Epidermal melanocyte (primary cell): ENCODE results near the gene TACC2.
"Not testable (repeated sequence)": the region's sequence is repeated elsewhere in the genome, so short reads cannot be mapped to it uniquely, and the experiment has no call there.

Experiments used
- DNase-seq: peaks from one replicate; pipeline ENCODE4 v3.0.0; 2011; ENCODE audit warnings: low spot score; ENCODE audit not compliant: insufficient read length

The TACC2 gene

DNA sequence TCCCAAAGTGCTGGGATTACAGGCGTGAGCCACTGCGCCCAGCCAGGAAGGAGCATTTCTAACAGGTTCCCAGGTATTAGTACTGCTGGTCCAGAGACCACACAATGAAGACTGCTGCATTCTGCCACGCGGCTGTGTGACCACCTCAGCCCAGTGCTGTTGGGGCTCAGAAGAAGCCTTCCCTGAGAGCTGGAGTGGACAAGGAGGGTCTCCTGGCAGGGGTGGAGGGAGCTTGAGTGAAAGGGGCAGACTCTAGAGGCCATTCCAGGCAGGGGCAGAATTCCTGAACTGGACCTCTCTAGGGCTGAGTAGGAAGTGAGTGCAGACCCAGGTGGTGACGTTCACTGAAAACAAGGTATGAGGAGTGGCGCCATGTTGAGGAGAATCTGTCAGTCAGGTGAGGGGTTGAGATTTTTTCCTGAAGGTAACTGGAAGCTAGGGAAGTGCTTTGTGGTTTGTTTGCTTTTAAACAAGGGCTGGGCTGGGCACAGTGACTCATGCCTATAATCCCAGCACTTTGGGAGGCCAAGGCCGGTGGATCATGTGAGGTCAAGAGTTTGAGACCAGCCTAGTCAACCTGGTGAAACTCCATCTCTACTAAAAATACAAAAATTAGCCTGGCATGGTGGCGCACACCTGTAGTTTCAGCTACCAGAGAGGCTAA, 67.6 kb downstream of the TACC2 start:
- no peak for DNase-seq

DNA sequence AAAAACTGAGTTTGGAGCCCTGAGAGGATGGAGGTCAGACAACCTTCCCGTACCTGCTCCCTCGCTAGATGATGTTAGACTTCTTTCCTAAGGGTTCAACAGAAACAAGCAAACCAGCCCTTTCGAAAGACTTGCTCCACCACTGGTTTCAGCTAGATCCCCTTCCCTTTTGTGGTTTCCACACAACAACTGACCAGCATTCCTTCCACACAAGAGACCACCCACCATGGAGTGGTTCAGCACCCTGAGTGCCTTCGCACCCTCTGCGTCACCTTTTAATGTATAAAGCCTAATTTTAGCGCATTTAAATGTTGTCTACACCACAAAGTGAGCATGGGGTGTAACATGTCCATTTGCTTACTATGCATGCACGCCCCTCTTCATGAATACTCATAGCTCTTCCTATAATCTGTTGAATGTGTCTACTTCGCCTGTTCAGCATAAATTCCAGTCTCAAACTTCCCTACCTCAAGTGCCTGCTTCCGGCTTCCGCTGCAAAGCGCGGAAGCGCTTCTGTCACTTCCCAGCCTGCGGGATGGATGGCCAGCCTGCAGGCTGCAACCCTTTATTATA, 69.0 kb downstream of the TACC2 start:
- DNase-seq: no peak

DNA sequence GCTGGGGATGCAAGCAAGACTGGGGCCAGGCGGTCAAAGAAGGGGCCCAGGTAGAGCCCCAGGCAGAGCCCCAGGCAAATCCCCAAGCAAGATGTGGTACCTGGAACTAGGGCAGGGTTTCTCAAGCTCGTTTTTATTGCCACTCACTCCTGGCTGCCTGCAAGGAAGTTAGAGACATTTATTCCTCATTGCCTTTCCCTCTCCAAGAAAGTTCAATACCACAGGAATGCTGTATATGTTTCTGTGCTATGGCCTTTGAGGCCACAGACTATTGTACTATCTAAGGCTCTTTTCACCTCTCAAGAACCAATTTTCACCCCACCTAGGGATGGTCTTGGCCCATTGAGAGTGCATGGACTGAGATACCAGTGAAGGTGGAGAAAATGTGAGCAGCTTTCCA, 71.3 kb downstream of the TACC2 start:
- no peak for DNase-seq

DNA sequence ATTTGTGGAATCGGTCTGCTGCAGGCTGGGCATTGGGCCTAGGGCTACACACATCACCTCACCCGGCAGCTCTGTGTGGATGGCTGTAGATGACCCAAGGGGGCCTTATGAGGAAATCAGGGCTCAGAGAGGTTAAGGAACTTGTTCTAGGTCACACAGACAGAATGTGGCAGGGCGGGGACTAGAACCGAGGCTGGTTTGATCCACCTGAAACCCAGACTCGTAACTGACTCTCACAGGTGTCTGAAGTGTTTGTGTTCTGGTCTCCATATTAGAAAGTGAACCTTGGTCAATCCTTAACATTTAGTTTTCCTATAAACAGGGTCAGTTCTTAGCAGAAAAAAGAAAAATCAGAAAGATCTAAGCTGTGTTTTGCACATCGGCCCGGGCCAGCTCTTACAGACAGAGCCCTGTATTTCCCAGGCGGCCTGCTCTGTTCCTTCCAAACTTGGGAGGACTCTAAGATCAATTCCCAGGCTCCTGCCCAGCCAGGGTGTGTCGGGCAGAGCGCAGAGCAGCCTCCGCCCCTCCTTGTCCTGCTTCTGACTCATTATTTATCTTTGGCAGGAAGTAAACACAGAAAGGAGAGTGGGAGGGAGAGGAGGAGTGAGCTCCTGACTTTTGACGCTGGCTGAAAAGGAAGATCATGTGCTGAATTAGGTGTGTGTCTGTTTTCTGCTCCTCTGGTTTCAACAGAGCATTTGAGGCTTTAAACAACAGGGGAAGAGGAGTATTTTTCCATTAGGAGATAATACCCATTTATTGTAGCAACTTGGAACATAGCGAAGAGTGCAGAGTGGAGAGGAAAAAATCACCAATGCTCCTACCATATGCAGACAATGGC, 74.1 kb downstream of the TACC2 start:
- peak; percentile 38 for DNase-seq

DNA sequence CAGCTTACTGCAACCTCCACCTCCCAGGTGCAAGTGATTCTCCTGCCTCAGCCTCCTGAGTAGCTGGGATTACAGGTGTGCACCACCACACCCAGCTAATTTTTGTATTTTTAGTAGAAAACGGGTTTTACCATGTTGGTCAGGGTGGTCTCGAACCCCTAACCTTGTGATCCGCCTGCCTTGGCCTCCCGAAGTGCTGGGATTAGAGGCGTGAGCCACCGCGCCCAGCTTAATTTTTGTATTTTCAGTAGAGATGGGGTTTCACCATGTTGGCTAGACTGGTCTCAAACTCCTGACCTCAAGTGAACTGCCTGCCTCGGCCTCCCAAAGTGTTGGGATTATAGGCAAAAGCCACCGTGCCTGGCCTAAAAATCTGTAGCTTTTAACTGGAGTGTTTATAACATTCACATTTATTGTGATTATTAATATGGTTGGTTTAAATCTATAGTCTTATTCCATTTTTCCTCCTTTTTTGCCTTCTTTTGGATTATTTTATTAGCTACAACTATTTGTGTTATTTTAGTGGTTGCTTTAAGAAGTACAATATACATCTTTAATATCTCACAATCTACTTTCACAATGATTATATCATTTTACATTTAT, 77.5 kb downstream of the TACC2 start:
- not testable (repeated sequence) for DNase-seq

DNA sequence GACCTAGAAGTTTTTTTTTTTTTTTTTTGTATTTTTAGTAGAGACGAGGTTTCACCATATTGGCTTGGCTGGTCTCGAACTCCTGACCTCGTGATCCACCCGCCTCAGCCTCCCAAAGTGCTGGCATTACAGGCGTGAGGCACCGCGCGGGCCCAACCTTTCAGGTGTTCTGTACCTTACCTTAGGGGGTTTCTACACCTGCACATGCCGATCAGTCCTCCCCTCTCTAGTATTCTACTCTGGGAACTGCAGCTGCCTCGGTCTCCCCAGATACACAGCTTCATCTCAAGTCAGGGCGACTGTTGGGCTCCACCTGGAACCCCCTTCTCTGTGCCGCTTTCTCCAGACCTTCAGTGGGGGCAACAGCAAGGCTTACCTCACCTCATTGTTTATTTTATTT, 79.9 kb downstream of the TACC2 start:
- DNase-seq: no peak

DNA sequence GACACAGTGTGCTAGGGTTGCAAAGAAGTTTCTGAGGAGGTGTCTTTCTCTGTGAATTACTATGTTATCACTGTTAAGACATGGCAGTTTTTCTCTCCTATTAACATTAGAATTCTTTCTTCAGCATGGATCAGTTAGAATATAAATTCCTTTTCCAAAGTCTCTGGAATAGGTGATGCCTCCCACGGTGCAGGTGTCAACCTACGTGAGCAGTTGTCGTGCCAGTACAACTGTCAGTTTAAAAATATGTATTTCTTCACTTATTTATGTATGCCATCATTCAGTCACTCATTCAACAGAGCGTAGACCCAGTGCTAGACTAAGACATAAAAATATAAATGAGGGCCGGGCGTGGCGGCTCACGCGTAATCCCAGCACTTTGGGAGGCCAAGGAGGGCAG, 83.5 kb downstream of the TACC2 start:
- no peak for DNase-seq

DNA sequence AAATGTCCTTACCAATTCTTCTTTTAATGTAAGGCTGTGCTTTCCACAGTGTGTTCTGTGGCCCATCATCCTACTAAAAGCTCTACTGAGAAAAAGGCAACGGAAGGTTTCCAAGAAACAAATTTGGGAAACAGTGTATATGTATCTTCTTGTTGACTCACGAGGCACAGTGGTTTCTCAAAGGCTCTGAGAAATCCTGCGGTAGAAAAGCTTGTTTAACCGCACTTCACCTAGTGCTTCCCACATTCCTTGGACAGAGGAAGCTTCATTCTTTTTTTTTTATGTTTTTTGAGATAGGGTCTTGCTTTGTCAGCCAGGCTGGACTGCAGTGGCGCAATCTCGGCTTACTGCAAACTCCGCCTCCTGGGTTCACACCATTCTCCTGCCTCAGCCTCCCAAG, 84.5 kb downstream of the TACC2 start:
- no peak for DNase-seq

DNA sequence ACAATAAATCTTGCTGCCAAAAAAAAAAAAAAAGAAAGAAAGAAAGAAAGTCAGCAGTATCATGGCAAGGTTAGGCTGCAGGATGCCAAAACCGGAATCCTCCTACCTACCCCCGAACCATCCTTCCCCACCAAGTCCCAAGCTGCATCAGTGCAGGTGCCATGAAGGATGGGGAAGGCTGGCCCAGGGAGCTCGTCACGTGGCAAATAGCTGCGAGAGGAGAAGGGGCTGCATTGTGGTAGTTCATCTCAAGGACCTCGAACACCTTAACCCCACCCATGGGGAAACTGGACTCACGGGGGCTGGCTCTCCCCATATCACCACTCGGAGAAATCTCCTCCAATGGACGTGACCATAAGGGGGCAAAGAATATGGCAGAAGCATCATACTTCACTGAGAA, 86.2 kb downstream of the TACC2 start:
- no peak for DNase-seq

DNA sequence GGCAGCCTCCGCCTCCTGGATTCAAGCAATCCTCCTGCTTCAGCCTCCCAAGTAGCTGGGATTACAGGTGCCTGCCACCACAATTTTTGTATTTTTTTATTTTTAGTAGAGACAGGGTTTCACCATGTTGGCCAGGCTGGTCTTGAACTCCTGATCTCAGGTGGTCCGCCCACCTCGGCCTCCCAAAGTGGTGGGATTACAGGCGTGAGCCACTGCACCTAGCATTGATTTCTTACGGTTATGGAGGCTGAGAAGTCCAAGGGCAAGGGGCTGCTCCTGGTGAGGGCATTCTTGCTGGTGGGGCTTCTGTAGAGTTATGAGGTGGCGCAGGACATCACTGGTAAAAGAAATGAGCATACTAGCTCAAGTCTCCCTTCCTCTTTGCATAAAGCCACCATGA, 86.9 kb downstream of the TACC2 start:
- DNase-seq: not testable (repeated sequence)

DNA sequence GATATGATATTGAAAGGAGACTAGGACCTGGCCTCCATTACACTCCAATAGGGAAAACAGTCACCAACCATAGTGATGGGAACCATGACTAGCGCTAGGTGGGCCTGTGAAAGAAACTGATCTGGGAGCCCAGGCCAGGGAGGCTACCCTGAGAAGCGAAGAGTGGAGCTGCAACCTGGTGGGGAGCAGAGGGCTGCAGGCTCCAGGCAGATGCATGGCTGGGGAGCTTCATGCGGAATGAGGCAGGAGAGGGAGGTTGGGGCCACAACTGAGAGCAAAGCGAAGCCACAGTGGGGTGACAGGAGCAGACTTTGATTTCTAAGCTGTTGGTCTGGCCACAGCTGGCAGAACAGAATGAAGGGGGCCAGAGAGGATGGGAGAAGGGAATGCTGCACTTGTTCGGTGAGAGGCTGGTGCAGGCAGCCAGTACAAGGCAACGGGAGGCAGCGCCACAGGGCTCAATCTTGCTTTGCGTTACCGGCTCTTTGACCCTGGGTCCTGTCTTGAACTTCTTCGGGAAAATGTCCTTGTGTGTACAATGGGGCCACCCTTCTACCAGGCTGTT, 88.4 kb downstream of the TACC2 start:
- no peak for DNase-seq

DNA sequence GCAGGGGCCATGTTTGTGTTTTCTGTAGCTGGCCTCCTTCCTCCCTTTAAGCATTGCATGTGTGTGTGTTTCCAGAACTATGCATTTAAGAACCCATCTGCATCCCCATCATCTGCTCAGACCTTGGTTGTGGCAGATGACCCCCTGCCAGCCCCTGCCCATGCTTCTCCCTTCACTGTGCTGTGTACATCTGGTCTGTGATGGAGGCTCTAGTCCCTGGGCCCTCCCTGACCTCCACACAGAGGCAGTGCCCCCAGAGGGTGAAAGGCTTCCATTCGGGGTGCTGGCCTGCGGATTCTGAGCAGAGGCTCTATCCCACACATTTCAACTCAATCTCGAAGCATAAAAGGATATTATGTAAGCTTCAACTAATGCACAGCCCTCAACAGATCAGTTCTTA, 89.4 kb downstream of the TACC2 start:
- DNase-seq: no peak

DNA sequence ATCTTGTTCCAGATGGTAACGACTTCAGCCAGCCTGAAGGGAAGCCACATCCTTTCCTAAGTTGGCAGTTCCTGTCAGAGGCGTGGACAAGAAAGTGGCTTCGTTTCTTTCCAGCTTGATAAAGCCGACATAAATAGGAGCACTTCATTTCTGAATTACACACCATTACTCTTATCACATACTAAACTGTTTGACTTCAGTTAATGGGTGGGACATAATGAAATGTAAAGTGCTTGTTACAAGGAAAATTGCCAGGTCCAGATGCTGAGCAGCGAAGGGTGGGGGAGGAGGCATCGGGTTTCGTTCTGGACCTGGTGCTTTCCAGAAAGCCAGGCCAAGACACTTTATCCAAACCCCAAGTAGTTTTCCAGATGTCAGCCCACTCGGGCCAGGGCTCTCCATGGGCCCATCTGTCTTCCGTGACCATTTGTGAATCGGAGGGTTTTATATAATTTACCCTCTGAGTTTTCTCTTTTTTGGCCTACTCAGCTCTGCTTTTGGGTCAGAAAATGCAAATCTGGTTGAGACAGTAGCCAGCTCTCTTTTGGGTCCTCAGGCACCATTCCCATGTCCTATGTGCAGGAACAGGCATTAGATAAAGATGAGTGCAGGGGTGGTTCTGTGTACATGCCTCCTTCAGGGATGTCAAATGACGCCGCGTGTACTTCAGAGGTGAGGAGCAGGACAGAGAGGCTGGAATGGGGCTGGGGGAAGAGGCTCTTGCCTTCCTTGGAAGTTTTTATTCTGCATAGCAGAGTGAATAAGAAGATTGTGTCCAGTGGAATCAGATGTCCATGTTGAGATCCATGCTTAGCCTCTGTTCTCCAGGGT, 90.2 kb downstream of the TACC2 start:
- no peak for DNase-seq

DNA sequence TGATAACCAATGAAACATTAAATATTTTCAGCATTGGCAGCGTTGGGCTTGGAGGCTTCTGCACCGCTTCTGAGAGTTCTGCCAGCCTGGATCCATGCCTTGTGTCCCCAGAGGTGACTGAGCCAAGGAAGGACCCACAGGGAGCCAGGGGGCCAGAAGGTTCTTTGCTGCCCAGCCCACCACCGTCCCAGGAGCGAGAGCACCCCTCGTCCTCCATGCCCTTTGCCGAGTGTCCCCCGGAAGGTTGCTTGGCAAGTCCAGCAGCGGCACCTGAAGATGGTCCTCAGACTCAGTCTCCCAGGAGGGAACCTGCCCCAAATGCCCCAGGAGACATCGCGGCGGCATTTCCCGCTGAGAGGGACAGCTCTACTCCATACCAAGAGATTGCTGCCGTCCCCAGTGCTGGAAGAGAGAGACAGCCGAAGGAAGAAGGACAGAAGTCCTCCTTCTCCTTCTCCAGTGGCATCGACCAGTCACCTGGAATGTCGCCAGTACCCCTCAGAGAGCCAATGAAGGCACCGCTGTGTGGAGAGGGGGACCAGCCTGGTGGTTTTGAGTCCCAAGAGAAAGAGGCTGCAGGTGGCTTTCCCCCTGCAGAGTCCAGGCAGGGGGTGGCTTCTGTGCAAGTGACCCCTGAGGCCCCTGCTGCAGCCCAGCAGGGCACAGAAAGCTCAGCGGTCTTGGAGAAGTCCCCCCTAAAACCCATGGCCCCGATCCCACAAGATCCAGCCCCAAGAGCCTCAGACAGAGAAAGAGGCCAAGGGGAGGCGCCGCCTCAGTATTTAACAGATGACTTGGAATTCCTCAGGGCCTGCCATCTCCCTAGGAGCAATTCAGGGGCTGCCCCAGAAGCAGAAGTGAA, 93.9 kb downstream of the TACC2 start:
- no peak for DNase-seq

DNA sequence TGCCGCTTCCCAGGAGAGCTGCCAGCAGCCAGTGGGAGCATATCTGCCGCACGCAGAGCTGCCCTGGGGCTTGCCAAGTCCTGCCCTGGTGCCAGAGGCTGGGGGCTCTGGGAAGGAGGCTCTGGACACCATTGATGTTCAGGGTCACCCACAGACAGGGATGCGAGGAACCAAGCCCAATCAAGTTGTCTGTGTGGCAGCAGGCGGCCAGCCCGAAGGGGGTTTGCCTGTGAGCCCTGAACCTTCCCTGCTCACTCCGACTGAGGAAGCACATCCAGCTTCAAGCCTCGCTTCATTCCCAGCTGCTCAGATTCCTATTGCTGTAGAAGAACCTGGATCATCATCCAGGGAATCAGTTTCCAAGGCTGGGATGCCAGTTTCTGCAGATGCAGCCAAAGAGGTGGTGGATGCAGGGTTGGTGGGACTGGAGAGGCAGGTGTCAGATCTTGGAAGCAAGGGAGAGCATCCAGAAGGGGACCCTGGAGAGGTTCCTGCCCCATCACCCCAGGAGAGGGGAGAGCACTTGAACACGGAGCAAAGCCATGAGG, 94.6 kb downstream of the TACC2 start:
- no peak for DNase-seq

DNA sequence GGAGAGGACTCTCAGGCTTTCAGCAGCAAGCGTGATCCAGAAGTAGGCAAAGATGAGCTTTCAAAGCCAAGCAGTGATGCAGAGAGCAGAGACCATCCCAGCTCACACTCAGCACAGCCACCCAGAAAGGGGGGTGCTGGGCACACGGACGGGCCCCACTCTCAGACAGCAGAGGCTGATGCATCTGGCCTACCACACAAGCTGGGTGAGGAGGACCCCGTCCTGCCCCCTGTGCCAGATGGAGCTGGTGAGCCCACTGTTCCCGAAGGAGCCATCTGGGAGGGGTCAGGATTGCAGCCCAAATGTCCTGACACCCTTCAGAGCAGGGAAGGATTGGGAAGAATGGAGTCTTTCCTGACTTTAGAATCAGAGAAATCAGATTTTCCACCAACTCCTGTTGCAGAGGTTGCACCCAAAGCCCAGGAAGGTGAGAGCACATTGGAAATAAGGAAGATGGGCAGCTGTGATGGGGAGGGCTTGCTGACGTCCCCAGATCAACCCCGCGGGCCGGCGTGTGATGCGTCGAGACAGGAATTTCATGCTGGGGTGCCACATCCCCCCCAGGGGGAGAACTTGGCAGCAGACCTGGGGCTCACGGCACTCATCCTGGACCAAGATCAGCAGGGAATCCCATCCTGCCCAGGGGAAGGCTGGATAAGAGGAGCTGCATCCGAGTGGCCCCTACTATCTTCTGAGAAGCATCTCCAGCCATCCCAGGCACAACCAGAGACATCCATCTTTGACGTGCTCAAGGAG, 95.5 kb downstream of the TACC2 start:
- DNase-seq: no peak

DNA sequence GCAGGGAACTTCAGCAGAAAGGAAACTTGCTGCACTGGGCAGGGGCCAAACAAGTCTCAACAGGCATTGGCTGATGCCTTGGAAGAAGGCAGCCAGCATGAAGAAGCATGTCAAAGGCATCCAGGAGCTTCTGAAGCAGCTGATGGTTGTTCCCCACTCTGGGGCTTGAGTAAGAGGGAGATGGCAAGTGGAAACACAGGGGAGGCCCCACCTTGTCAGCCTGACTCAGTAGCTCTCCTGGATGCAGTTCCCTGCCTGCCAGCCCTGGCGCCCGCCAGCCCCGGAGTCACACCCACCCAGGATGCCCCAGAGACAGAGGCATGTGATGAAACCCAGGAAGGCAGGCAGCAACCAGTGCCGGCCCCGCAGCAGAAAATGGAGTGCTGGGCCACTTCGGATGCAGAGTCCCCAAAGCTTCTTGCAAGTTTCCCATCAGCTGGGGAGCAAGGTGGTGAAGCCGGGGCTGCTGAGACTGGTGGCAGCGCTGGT, 96.5 kb downstream of the TACC2 start:
- no peak for DNase-seq

DNA sequence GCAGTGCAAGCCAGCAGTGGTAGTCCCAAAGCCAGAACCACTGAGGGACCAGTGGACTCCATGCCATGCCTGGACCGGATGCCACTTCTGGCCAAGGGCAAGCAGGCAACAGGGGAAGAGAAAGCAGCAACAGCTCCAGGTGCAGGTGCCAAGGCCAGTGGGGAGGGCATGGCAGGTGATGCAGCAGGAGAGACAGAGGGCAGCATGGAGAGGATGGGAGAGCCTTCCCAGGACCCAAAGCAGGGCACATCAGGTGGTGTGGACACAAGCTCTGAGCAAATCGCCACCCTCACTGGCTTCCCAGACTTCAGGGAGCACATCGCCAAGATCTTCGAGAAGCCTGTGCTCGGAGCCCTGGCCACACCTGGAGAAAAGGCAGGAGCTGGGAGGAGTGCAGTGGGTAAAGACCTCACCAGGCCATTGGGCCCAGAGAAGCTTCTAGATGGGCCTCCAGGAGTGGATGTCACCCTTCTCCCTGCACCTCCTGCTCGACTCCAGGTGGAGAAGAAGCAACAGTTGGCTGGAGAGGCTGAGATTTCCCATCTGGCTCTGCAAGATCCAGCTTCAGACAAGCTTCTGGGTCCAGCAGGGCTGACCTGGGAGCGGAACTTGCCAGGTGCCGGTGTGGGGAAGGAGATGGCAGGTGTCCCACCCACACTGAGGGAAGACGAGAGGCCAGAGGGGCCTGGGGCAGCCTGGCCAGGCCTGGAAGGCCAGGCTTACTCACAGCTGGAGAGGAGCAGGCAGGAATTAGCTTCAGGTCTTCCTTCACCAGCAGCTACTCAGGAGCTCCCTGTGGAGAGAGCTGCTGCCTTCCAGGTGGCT, 97.7 kb downstream of the TACC2 start:
- no peak for DNase-seq
